C4-2B (cell line): Measurements from ENCODE around the gene PSD4.

Source experiments
- H3K27ac ChIP-seq: fragments of 450-650 bp; 2 replicates; pipeline ENCODE4 v1.5.1; 2017
- CTCF ChIP-seq: fragments of 450-650 bp; conservative IDR thresholded peaks from 2 replicates; pipeline ENCODE4 v1.5.1; 2017; ENCODE audit warnings: mild to moderate bottlenecking
- ZFX ChIP-seq: fragments of 450-650 bp; IDR thresholded peaks from 2 replicates; pipeline ENCODE4 v1.6.1; 2017

Gene PSD4

DNA sequence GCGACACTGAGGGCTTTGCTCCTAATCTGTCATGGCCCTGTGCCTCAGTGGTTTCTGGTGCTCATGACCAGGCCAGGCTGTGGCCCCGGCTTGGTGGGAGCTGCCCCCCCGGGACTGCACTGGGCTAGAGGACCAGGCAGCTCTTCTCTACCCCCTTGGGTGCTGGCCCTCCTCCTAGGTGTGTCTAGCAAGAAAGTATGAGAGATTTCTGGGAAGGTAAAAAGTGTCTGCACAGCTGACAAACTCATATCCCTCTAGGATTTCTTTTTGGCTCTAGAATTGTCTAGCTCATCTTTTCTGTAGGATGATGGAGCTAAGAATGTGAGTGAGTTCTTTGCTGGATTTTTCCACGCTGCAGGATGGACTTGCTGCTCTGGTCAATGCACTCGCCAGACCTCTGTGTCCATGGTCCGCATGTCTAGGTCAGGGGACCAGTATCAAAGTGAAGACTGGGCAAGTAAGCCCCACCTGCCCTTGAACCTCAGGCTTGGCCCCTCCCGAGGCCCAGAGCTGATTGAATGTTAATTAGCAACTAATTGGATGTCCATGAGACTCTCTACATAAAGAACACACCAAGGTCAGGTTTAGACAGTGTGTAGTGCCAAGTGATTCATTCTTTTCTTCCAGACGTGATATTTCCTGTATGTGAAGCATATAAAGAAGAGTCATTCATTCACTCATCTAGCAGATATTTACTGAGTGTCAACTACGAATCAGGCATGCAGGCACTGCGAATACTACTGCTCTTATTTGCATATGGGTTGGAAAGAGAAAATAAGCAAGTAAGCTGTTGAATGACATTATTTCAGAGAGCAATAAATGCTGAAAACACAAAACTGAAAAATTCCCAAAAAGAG lies 15.6 kb upstream of the PSD4 start:
- H3K27ac ChIP-seq = peak overlapping the region; percentile 97
- TF ChIP-seq ZFX = no peak
- no peak for TF ChIP-seq CTCF

DNA sequence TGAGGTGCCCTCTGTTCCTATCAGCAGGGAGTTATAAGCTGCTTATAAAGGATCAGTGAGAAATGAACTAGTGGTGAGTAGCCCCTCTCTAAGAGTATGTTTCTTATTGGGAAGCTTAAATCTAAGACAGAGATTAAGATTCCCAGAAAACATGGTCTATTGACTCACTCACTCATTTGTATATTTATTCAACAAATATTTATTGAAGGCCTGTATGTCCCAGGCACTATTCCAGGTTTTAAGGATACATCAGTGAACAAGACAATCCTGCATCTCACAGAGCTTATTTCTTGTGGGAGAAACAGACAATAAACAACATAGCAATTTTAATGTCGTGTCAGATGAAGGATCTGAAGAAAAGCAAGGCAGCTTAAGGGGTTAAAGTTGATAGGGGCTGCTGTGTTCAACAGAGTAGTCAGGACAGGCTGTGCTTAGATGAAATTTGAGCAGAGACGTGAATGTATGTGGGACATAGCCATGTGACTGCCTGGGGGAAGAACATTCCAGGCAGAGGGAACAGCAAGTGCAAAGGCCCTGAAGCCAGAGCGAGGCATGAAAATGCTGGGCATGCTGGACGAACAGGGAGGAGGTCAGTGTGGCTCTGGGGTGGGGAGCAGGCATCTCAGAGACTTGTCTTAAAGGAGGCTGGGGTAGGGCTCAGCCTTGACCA lies 14.8 kb upstream of the PSD4 start:
- TF ChIP-seq CTCF (no peak), ZFX (no peak)
- H3K27ac ChIP-seq = peak overlapping the region; percentile 93

GRCh38 chr2:113160248-113160647 lies 13.5 kb upstream of the PSD4 start:
- TF ChIP-seq CTCF (no peak), ZFX (no peak)
- H3K27ac ChIP-seq = no peak overlapping the region

- H3K27ac ChIP-seq = no peak overlapping the region
- TF ChIP-seq ZFX (no peak), CTCF (no peak)
These were observed 12.8 kb upstream of the PSD4 start for GRCh38 chr2:113160962-113161361.

- H3K27ac ChIP-seq = no peak overlapping the region
- TF ChIP-seq ZFX (no peak), CTCF (no peak)
These were observed 11.6 kb upstream of the PSD4 start for GRCh38 chr2:113162173-113162572.

- TF ChIP-seq ZFX = no peak
- no peak for TF ChIP-seq CTCF
- no peak overlapping the region for H3K27ac ChIP-seq
These were observed 10.9 kb upstream of the PSD4 start for GRCh38 chr2:113162869-113163268.

- TF ChIP-seq CTCF (no peak), ZFX (no peak)
- peak overlapping the region; percentile 21 for H3K27ac ChIP-seq
These were observed 9.4 kb upstream of the PSD4 start for GRCh38 chr2:113164215-113164929.
